Adrenal gland (tissue), 12 donors: ENCODE results near the gene ACOT7. TPM values are rescaled to one million over a fixed set of nuclear protein-coding genes. Genes with fewer than 3 reads are reported as not detected.

Experiments
- DNase-seq, 7 donors: peaks; one replicate each; pipeline ENCODE4 v3.0.0-alpha.2; 2019 to 2020
- H3K27ac ChIP-seq, 5 donors: fragments of 200-600 bp; sonication (generic) in 4 of 5; 1 replicate in 3 of 5; 2 replicates in 2 of 5; pipeline versions ENCODE4 v1.5.1 to v1.8.0; 2016 to 2020; ENCODE audit warnings: mild to moderate bottlenecking in 1 of 5
- H3K27me3 ChIP-seq: fragments of 200-600 bp; 2 replicates; pipeline ENCODE4 v1.8.0; 2021
- H3K36me3 ChIP-seq, 2 donors: fragments of 200-600 bp; replicated peaks in 1 of 2; 1 replicate in 1 of 2; 2 replicates in 1 of 2; pipeline versions ENCODE4 v1.5.1 to v1.8.0; 2018 to 2022
- H3K4me1 ChIP-seq, 2 donors: fragments of 200-600 bp; replicated peaks in 1 of 2; 1 replicate in 1 of 2; 2 replicates in 1 of 2; pipeline versions ENCODE4 v1.5.1 to v1.8.0; 2018 to 2021
- H3K4me3 ChIP-seq, 4 donors: fragments of 200-600 bp; sonication (generic) in 3 of 4; one replicate each; pipeline ENCODE4 v1.5.1; 2016 to 2018
- H3K9me3 ChIP-seq, 3 donors: fragments of 200-600 bp; sonication (generic) in 1 of 3; replicated peaks in 1 of 3; 1 replicate in 2 of 3; 2 replicates in 1 of 3; pipeline versions ENCODE4 v1.5.1 to v1.8.0; 2016 to 2021
- CTCF ChIP-seq, 6 experiments: fragments of 450-650 bp in 4 of 6; fragments of 200-600 bp in 2 of 6; sonication (generic) in 1 of 6; IDR thresholded peaks; 1 replicate in 5 of 6; 2 replicates in 1 of 6; pipeline versions ENCODE4 v1.5.1 to v1.8.0; 2016 to 2021; ENCODE audit warnings: antibody characterized with exemption in 6 of 6, mild to moderate bottlenecking in 2 of 6, moderate library complexity in 1 of 6
- POLR2A ChIP-seq, 2 donors: fragments of 450-650 bp; IDR thresholded peaks; one replicate each; pipeline ENCODE4 v1.6.1; 2017; ENCODE audit warnings: antibody characterized with exemption in 2 of 2, mild to moderate bottlenecking in 2 of 2, moderate library complexity in 1 of 2
- WGBS, 4 donors: extraction: QIAGEN DNeasy Blood & Tissue Kit in 2 of 4; methylation state at CpG; one replicate each; pipeline versions ENCODE4 v1.1.5 to v1.1.7; 2013 to 2017; 5-methylcytosine and 5-hydroxymethylcytosine counted together
- intact Hi-C, 2 donors: fragments of 100-400 bp; cut with DNase I; formaldehyde crosslinking; loops; one replicate each; pipeline versions ENCODE4 v1.14.1 to v1.15.0; 2022 to 2023
- polyA plus RNA-seq, 3 donors: library from polyadenylated mRNA; stranded (reverse); fragments of 200-250 nt in 2 of 3; fragments of 350-450 nt in 1 of 3; fragmentation: Illumina TruSeq in 1 of 3; extraction: RNeasy Lipid Tissue Mini Kit (QIAGEN cat#74804) in 1 of 3; gene quantifications; one replicate each; pipeline ENCODE4 v1.2.3, GENCODE V29; 2013 to 2014
- total RNA-seq, 9 donors: library from RNA; depleted of rRNA in 4 of 9; stranded (reverse); fragments of >200 nt in 4 of 9; fragments of 120-200 nt in 1 of 9; fragmentation: NEBNext Ultra II Directional in 1 of 9; extraction: Animal tissue kit (Norgen Biotek cat#: 25700) in 1 of 9; gene quantifications; one replicate each; pipeline versions ENCODE4 v1.1.0 to v1.2.4, GENCODE V29; 2013 to 2023
- donor health status: healthy with polysubstance abuse.
- donor health status: Bipolar disorder and iron deficiency.
- donor health status: DM: yes; HTN: yes; CAD: no.
- donor health status: DM: no; HTN: no; CAD: no.
- donor health status: DM: no; HTN: no; CAD: no.
- donor health status: DM: yes; HTN: yes; CAD: no.

Gene ACOT7
- total and polyA plus RNA-seq, 12 donors: 8.4 to 29.4 (median 14.5) TPM

GRCh38 chr1:6276811-6277555 is 116.6 kb downstream of the ACOT7 start:
- Histone ChIP-seq H3K27ac (peak overlapping the region in 2 of 5 donors; percentile 76 to 81), H3K4me1 (peaks cover 0 to 11% of the 10 kb centered on the region in 2 donors), H3K9me3 (no peaks in the 10 kb centered on the region), H3K27me3 (no peaks in the 10 kb centered on the region), H3K36me3 (no peaks in the 10 kb centered on the region), H3K4me3 (no peak overlapping the region)
- TF ChIP-seq POLR2A (IDR thresholded peaks at IDR 0.05) (no peak), CTCF (IDR thresholded peaks at IDR 0.05) (no peak)
- WGBS, 4 donors: 90 to 95% (median 92%) methylated on average over 5 to 20 of the region's 20 CpGs
- no peak for DNase-seq
- intact Hi-C loops: no loop called here

GRCh38 chr1:6275826-6276782 is 117.5 kb downstream of the ACOT7 start:
- DNase-seq: peak; percentile 18 to 90 (median 60)
- Histone ChIP-seq H3K36me3 (no peaks in the 10 kb centered on the region), H3K9me3 (no peaks in the 10 kb centered on the region), H3K4me3 (no peak overlapping the region), H3K27me3 (no peaks in the 10 kb centered on the region), H3K27ac (peak overlapping the region in 3 of 5 donors; percentile 47 to 81 (median 76)), H3K4me1 (peaks cover 0 to 11% of the 10 kb centered on the region in 2 donors)
- intact Hi-C loops: no loop called here
- TF ChIP-seq POLR2A (IDR thresholded peaks at IDR 0.05): no peak
- no peak for TF ChIP-seq CTCF (IDR thresholded peaks at IDR 0.05)
- WGBS, 4 donors: 44 to 53% (median 45%) methylated on average over 27 to 35 of the region's 35 CpGs

- no peak for TF ChIP-seq CTCF (IDR thresholded peaks at IDR 0.05)
- TF ChIP-seq POLR2A (IDR thresholded peaks at IDR 0.05): no peak
- intact Hi-C loops: no loop called here
- Histone ChIP-seq H3K4me3 (no peak overlapping the region), H3K27me3 (no peaks in the 10 kb centered on the region), H3K4me1 (peaks cover 0 to 11% of the 10 kb centered on the region in 2 donors), H3K9me3 (no peaks in the 10 kb centered on the region), H3K27ac (no peak overlapping the region), H3K36me3 (no peaks in the 10 kb centered on the region)
- WGBS, 4 donors: 95 to 98% (median 98%) methylated on average over 11 to 16 of the region's 16 CpGs
- no peak for DNase-seq
Measured at GRCh38 chr1:6274622-6275139, 118.9 kb downstream of the ACOT7 start.

- H3K4me1 ChIP-seq: peaks cover 0 to 11% of the 10 kb centered on the region in 2 donors
- TF ChIP-seq POLR2A (IDR thresholded peaks at IDR 0.05) (no peak), CTCF (IDR thresholded peaks at IDR 0.05) (no peak)
- WGBS, 4 donors: 94 to 97% (median 96%) methylated on average over 7 to 11 of the region's 11 CpGs
- H3K27ac ChIP-seq: no peak overlapping the region
- no peak overlapping the region for H3K4me3 ChIP-seq
- no peaks in the 10 kb centered on the region for H3K27me3 ChIP-seq
- H3K36me3 ChIP-seq: no peaks in the 10 kb centered on the region
- H3K9me3 ChIP-seq: no peaks in the 10 kb centered on the region
- intact Hi-C loops: no loop called here
- DNase-seq: no peak
Measured at GRCh38 chr1:6274102-6274501, 119.5 kb downstream of the ACOT7 start.
